KMS-11 (cell line): ENCODE results near the gene RASA3.
"Not testable (repeated sequence)": the region's sequence is repeated elsewhere in the genome, so short reads cannot be mapped to it uniquely, and the experiment has no call there.

Source experiments
- H2AFZ ChIP-seq: fragments of 200-600 bp; sonication (generic); 2 replicates; pipeline ENCODE4 v1.6.1; 2016; ENCODE audit warnings: antibody characterized with exemption, mixed run types, low read depth
- H3K27ac ChIP-seq: fragments of 200-600 bp; sonication (generic); 2 replicates; pipeline ENCODE4 v1.6.1; 2016; ENCODE audit warnings: mild to moderate bottlenecking, mixed run types
- H3K27me3 ChIP-seq: fragments of 200-600 bp; sonication (generic); 2 replicates; pipeline ENCODE4 v1.6.1; 2017; ENCODE audit warnings: mild to moderate bottlenecking, low read depth, mixed run types, moderate library complexity; ENCODE audit not compliant: insufficient read depth
- H3K36me3 ChIP-seq: fragments of 200-600 bp; sonication (generic); 2 replicates; pipeline ENCODE4 v1.6.1; 2017; ENCODE audit warnings: mild to moderate bottlenecking, mixed run types; ENCODE audit not compliant: insufficient read depth
- H3K4me1 ChIP-seq: fragments of 200-600 bp; sonication (generic); 2 replicates; pipeline ENCODE4 v1.6.1; 2016; ENCODE audit warnings: mild to moderate bottlenecking, low read depth, mixed run types; ENCODE audit not compliant: poor library complexity, severe bottlenecking
- H3K4me2 ChIP-seq: fragments of 200-600 bp; sonication (generic); 2 replicates; pipeline ENCODE4 v1.7.0; 2016; ENCODE audit warnings: mild to moderate bottlenecking, mixed run types
- H3K4me3 ChIP-seq: fragments of 200-600 bp; sonication (generic); IDR thresholded peaks from 2 replicates; pipeline ENCODE4 v1.6.1; 2017; ENCODE audit warnings: low read depth, low read length, mixed read lengths; ENCODE audit not compliant: insufficient read depth
- H3K79me2 ChIP-seq: fragments of 200-600 bp; sonication (generic); 2 replicates; pipeline ENCODE4 v1.6.1; 2016; ENCODE audit warnings: low read depth, mixed run types; ENCODE audit not compliant: insufficient read depth
- H3K9ac ChIP-seq: fragments of 200-600 bp; sonication (generic); 2 replicates; pipeline ENCODE4 v1.6.1; 2016; ENCODE audit warnings: mild to moderate bottlenecking, mixed run types
- H4K20me1 ChIP-seq: fragments of 200-600 bp; sonication (generic); 2 replicates; pipeline ENCODE4 v1.6.1; 2016; ENCODE audit warnings: mild to moderate bottlenecking, mixed run types; ENCODE audit not compliant: insufficient read depth
- TF ChIP-seq, protein P1 (sequence below): fragments of 200-600 bp; sonication (generic); conservative IDR thresholded peaks from 2 replicates; pipeline ENCODE4 v1.6.1; 2017; ENCODE audit warnings: low read depth, mild to moderate bottlenecking, antibody characterized with exemption, low read length, moderate library complexity, mixed read lengths

Gene RASA3

DNA sequence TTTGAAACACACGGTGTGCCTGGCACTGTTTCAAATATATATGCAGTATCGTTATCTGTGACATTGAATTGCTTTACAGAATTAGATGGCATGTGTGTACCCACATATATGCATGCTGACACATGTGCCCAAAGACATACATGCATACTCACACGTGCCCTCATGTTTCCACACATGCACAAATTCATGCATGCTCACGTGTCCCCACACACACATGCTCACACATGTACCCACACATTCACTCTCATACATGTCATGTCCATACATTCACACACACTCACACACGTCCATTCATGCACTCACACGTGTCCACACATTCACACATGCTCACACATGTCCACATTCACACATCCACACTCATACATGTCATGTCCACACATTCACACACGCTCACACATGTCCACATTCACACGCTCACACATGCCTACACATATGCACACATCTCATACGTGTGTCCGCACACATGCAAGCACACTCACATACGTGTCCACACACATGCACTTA, 140.7 kb downstream of the RASA3 start:
- no peaks in the 10 kb centered on the region for H3K4me1 ChIP-seq
- no peak overlapping the region for H2AFZ ChIP-seq
- TF ChIP-seq, protein P1, sequence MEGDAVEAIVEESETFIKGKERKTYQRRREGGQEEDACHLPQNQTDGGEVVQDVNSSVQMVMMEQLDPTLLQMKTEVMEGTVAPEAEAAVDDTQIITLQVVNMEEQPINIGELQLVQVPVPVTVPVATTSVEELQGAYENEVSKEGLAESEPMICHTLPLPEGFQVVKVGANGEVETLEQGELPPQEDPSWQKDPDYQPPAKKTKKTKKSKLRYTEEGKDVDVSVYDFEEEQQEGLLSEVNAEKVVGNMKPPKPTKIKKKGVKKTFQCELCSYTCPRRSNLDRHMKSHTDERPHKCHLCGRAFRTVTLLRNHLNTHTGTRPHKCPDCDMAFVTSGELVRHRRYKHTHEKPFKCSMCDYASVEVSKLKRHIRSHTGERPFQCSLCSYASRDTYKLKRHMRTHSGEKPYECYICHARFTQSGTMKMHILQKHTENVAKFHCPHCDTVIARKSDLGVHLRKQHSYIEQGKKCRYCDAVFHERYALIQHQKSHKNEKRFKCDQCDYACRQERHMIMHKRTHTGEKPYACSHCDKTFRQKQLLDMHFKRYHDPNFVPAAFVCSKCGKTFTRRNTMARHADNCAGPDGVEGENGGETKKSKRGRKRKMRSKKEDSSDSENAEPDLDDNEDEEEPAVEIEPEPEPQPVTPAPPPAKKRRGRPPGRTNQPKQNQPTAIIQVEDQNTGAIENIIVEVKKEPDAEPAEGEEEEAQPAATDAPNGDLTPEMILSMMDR, result no peak
- H3K4me3 ChIP-seq, result no peak overlapping the region
- H3K79me2 ChIP-seq, result no peaks in the 10 kb centered on the region
- H3K36me3 ChIP-seq, result no peaks in the 10 kb centered on the region
- no peaks in the 10 kb centered on the region for H4K20me1 ChIP-seq
- no peaks in the 10 kb centered on the region for H3K27me3 ChIP-seq
- H3K27ac ChIP-seq, result no peak overlapping the region
- no peak overlapping the region for H3K9ac ChIP-seq
- no peak overlapping the region for H3K4me2 ChIP-seq

DNA sequence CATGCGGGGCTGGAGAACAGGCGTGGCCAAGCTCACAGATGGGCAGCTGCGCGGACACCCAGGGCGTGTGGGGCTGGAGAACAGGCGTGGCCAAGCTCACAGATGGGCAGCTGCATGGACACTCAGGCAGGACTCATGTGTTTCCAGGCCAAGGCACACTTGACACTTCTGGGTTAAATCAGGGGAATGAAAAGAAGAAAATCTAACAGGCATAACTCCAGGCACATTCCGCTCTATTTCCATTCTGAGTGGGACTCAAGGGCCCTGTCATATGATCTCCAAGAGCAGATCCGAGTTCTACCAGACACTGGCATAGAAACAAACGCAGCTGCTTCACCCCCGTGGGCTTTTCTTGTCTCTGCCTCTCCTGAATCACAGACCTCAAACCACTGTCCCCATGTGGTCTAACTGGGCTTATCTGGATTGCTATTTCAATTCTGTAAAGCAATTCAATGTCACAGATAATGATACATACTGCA, 141.2 kb downstream of the RASA3 start:
- H3K4me3 ChIP-seq, result no peak overlapping the region

DNA sequence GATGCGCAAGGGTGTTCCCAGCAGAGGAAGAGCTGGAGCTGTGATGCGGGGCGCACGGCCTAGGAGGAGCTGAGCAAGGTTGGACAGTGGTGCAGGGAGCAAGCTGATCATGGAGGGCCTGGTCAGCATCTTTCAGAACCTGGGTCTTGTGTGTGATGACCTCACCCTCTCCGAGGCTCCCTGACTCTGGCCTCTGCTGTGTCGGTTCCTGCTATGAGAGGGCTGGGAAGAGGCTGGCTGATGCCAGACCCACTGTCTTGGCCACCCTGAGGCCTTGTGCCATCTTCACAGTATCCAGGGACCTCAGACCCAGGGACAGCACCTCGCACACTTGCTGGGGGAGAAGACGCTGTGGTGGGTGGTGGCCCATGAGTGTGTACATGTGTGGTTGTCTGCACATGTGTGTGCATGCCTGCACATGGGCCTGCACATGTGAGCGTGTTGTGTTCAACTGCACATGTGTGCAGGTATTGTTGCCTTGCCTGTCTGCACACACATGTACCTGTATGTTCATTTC, 142.0 kb downstream of the RASA3 start:
- Histone ChIP-seq H3K9ac (no peak overlapping the region), H3K4me2 (no peak overlapping the region), H3K79me2 (no peaks in the 10 kb centered on the region), H3K27ac (no peak overlapping the region), H3K27me3 (no peaks in the 10 kb centered on the region), H3K4me1 (no peaks in the 10 kb centered on the region), H3K4me3 (no peak overlapping the region), H3K36me3 (no peaks in the 10 kb centered on the region), H2AFZ (no peak overlapping the region), H4K20me1 (no peaks in the 10 kb centered on the region)
- TF ChIP-seq, protein P1, result no peak

More for the DNA sequence above, 141.2 kb downstream of the RASA3 start:
- TF ChIP-seq, protein P1, result no peak
- Histone ChIP-seq H3K9ac (no peak overlapping the region), H3K27me3 (no peaks in the 10 kb centered on the region), H3K4me1 (no peaks in the 10 kb centered on the region), H3K27ac (no peak overlapping the region), H2AFZ (no peak overlapping the region), H3K4me2 (no peak overlapping the region), H4K20me1 (no peaks in the 10 kb centered on the region), H3K79me2 (no peaks in the 10 kb centered on the region), H3K36me3 (no peaks in the 10 kb centered on the region)

DNA sequence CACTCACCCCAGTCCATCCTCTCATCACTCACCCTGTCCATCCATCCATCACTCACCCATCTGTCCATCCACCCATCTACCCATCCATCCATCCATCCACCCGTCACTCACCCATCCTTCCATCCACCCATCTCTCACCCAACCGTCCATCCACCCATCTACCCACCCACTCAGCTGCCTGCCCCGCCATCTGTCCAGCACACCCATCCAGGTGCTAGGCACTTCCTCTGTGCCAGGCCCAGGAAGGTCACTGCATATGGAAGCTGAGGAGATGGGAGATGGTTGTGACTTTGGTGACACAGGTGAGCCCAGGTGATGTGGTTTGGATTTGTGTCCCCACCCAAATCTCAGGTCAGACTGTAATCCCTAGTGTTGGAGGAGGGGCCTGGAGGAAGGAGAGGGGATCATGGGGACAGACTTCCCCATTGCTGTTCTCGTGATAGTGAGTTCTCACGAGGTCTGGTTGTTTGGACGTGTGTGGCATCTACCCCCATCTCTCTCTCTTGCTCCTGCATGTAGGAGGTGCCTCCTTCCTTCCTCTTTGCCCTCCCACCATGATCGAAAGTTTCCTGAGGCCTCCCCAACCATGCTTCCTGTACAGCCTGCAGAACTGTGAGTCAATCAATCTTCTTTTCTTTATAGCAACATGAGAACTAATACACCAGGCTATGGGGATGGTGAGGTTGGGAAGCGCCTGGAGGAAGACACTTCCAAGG, 142.7 kb downstream of the RASA3 start:
- no peak overlapping the region for H3K4me3 ChIP-seq
- no peaks in the 10 kb centered on the region for H3K27me3 ChIP-seq
- H3K9ac ChIP-seq, result no peak overlapping the region
- no peak overlapping the region for H2AFZ ChIP-seq
- no peaks in the 10 kb centered on the region for H4K20me1 ChIP-seq
- H3K4me2 ChIP-seq, result no peak overlapping the region
- no peaks in the 10 kb centered on the region for H3K36me3 ChIP-seq
- no peaks in the 10 kb centered on the region for H3K79me2 ChIP-seq
- H3K27ac ChIP-seq, result no peak overlapping the region
- TF ChIP-seq, protein P1, result no peak
- no peaks in the 10 kb centered on the region for H3K4me1 ChIP-seq

DNA sequence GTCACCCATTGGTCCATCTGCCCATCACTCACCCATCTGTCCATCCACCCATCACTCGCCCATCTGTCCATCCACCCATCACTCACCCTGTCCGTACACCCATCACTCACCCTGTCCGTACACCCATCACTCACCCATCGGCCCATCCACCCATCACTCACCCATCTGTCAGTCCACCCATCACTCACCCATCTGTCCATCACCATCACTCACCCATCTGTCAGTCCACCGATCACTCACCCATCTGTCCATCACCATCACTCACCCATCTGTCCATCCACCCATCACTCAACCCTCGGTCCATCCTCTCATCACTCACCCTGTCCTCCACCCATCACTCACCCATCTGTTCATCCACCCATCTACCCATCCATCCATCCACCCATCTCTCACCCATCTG, 143.6 kb downstream of the RASA3 start:
- H3K9ac ChIP-seq, H3K27ac ChIP-seq, H2AFZ ChIP-seq, H3K27me3 ChIP-seq, H3K4me2 ChIP-seq, H3K4me3 ChIP-seq, H3K79me2 ChIP-seq, H4K20me1 ChIP-seq, H3K4me1 ChIP-seq, H3K36me3 ChIP-seq: not testable (repeated sequence)
